SH-SY5Y (cell line): ENCODE data around the gene RPN2.

Experiments
- GATA2 ChIP-seq: IDR thresholded peaks from 2 replicates; pipeline ENCODE4 v1.6.1; 2011; ENCODE audit warnings: mild to moderate bottlenecking, low read depth, low read length
- GATA3 ChIP-seq: IDR thresholded peaks from 2 replicates; pipeline ENCODE4 v1.6.1; 2011; ENCODE audit warnings: low read depth, mild to moderate bottlenecking, low read length, moderate library complexity

- no peak for TF ChIP-seq GATA3
- no peak for TF ChIP-seq GATA2
Observed at GRCh38 chr20:37278966-37279590, 99.9 kb downstream of the RPN2 start.
